Transverse colon (tissue), 4 donors: Measurements from ENCODE around the gene BCL11B.

ENCODE experiments used
- CTCF ChIP-seq, 5 experiments: fragments of 200-600 bp in 3 of 5; fragments of 450-650 bp in 2 of 5; sonication (generic) in 3 of 5; IDR thresholded peaks; 1 replicate in 2 of 5; 2 replicates in 3 of 5; pipeline ENCODE4 v1.5.1; 2016 to 2017; ENCODE audit warnings: antibody characterized with exemption in 5 of 5, inconsistent platforms in 3 of 5, mild to moderate bottlenecking in 2 of 5, moderate library complexity in 1 of 5
- POLR2A ChIP-seq: fragments of 450-650 bp; IDR thresholded peaks from one replicate; pipeline ENCODE4 v1.6.1; 2016; ENCODE audit warnings: antibody characterized with exemption, mild to moderate bottlenecking, moderate library complexity
- POLR2AphosphoS5 ChIP-seq, 3 donors: sonication (generic); formaldehyde crosslinking; IDR thresholded peaks; one replicate each; pipeline ENCODE4 v1.6.1; 2016; ENCODE audit warnings: antibody characterized with exemption in 3 of 3

DNA sequence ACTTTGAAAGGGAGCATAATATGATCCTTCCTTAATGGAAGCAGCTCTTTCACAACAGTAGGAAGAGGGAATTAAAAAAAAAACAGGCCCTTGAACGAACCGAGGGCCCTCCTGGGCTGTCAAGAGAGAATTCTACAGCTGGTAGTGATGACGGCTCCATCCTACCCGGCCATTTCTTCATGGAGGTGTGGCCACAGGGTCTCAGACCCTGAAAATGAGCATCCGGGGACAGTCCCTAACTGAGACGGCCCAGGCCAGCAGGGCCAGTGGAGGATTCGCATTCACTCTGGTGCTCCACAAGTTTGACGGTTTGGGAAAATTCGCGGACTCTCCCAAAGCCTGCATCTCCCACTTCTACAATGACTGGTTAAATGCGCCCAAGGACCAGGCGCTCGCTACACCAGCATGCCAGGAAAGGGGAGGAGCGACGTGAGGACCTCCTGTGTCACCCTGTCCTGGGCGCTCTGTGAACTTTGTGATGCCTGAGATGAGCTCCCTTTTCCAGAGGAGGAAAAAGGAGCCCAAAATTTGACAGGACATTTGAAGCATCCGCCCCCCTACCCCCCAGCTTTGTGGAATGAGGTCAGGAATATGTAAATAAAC is 66.8 kb downstream of the BCL11B start:
- no peak for TF ChIP-seq CTCF (IDR thresholded peaks at IDR 0.05)
- TF ChIP-seq POLR2A, result no peak
- no peak for TF ChIP-seq POLR2AphosphoS5 (IDR thresholded peaks at IDR 0.05)
